ENCODE results near the gene OR4C6. TPM values are rescaled to one million over a fixed set of nuclear protein-coding genes. Genes with fewer than 3 reads are reported as not detected.

OR4C6 gene
- total RNA-seq = not detected in 2 replicates

DNA sequence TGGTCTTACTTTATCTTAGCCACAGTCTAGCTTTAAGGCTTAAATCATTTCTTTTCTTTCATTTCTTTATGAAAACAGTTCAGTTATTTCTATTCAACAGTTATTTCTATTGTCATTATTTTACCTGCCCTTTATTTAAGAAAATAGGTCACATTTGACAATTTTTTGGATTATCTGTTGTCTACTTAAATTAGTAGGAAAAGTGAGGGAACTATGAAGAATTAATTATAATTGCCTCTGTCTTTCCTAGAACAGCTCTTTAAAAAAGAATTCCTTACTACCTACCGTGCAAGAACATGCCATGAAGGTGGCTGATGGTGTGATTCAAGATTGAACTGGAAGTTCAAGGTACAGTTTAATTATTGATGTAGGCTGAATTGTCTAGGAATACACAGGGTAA is at the start of gene OR4C6:
TSS of gene OR4C6 (plus strand) at position 301 of the 400 bp plus-strand sequence. CDS start 2,966 bp downstream, outside the sequence.
- no peak for DNase-seq (ENCODE audit: low read depth)

DNA sequence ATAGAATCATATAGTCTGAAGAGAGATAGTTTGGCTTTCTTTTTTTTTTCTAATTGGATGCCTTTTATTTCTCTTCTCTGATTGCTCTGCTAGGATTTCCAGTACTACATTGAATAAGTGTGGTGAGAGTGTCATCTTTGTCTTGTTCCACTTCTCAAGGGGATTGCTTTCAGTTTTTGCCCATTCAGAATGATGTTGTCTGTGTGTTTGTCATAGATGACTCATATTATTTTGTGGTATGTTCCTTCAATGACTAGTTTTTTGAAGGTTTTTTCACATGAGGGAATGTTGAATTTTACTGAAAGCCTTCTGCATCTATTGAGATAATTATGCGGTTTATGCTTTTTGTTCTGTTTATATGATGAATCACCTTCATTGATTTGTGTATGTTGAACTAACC is 37.5 kb upstream of the OR4C6 start:
- DNase-seq (ENCODE audit: low read depth) = no peak

DNA sequence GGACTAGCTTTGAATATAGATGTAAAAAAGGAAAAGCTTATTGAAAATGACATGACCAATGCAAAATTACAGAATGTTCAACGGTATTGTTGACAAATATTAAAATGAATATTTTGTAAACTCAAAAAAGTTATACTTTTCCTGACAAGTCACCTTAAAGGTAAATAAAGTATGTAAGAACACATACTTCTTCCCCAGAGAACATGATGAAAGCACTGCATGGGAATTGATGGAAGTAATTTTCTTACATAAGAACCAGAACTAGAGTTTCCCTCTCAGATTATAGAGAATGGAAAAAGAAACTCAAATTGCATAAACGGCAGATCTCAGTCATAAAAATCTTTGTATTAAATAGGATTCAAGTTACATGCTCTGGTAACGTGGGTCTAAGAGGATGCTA is 27.2 kb upstream of the OR4C6 start, which contains the start of gene OR4P4:
TSS of gene OR4P4 (plus strand) at position 301 of the 400 bp plus-strand sequence.
- DNase-seq (ENCODE audit: low read depth) = no peak

DNA sequence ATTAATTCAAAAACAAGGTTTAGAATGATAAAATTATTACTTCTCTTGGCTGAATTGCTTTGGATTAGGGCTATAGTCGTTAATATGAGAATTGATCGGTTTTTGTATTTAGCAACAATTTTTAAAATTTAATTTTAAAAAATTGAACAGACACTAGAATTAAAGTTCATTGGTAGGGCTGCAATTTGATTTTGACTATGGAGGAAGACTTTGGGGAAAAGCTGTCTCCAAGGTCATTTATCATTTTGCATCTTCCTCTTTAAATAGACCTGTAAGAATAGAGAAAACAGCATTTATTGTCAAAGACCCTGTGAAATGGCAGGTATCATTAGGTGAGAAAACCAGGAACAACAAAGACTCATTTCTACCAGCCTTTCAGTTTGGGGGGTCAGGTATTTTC is 14.0 kb upstream of the OR4C6 start, which contains the start of gene OR4S2:
TSS of gene OR4S2 (plus strand) at position 301 of the 400 bp plus-strand sequence. CDS start 2,577 bp downstream, outside the sequence.
- DNase-seq (ENCODE audit: low read depth) = no peak

DNA sequence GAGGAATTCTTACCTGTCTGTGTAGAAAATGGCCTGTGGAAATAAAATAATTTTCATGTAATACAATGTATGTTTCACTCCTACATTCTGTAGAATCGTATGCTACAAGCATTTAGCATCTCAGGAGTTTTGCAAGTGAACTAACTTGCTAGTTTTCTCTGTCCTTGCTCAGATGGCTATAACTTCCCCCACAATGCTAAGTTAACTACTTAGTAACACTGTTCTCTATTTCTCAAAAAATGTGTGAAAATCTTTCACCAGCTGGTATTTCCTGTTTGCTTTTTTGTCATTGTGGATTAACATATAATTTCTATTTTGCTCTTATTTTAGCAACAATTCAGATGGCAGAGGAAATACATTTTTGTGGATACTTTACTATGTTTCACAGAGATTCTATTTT is 9.4 kb upstream of the OR4C6 start:
- no peak for DNase-seq (ENCODE audit: low read depth)

DNA sequence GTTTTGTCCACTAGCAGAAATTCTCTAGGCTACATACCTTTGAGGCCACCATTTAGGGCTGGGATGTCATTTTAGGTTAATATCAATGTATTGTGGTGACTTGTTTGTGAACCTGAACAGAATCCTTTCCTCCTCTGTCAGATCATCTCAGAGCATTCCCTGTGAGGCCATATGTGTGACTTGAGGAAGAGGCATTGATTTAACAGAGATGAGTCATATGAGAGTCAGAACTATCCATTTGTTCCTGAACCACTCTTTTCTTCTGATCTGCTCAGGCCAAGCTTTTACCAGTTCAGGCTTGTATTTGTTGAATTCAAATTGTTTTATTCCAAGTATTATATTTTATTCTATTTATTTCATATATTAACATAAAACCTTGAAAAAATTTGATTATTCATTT is 6.9 kb upstream of the OR4C6 start:
- no peak for DNase-seq (ENCODE audit: low read depth)

DNA sequence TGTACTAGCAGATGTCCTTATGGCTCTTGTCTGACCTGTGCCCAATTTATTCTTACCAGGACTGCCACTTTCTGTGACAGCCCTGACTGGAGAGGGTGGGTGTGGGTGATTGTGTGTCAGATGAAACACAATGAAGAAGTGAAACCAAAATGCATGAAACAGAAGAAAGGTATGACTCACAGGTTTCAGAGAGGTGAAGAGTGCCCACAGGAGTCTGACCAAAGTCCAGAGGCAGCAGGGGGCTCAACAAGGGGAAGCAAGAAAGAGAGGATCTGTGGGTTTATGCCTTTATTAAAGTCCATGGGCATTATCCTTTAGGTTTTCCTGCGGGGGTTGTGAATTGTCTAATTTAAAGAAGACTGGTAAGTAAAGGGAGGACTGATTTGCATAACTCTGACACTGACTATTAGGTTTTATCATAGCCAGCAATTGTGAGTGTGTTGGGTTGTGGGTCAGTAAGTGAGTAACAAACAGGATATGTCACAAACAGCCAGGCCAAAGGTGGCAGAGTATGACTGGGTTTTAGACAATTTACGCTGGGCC is 3.9 kb upstream of the OR4C6 start:
- DNase-seq (ENCODE audit: low read depth) = no peak

DNA sequence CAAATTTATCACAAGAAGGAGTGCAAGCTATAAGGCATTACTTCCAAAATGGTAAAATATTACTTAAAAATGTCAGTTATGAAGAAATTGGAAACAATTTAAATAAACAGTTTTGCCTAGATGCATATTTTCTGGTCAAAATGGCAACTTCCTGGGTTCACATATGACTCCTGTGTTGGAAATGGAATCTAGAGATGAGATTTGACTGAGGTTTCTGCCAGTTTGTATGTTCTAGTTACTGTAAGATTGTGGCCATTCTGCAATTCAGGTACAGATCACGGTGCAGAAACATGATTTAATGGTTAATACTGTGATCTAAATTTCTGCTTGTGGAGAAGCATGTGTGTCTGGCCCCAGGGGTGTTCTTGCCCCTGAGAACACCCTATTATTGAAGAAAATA is 3.4 kb upstream of the OR4C6 start:
- no peak for DNase-seq (ENCODE audit: low read depth)

DNA sequence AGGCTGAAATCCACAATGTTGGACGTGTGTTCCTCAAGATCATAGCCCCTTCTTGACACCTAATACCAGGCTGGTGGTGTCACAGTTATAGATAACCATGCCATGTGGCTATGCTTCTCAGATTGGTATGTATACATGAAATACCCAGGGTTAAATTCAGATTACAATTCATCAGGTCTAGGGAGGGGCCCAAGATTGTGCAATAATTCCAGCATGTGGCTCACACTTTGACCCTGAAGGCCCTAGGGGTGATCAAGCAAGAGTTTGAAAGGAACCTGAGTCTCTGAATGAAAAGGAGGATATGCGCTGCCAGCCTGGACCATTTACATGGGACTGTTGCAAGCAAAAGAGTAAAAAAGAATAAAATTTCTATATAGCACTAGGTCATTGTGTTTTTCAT is 7.4 kb downstream of the OR4C6 start:
- DNase-seq (ENCODE audit: low read depth) = no peak

DNA sequence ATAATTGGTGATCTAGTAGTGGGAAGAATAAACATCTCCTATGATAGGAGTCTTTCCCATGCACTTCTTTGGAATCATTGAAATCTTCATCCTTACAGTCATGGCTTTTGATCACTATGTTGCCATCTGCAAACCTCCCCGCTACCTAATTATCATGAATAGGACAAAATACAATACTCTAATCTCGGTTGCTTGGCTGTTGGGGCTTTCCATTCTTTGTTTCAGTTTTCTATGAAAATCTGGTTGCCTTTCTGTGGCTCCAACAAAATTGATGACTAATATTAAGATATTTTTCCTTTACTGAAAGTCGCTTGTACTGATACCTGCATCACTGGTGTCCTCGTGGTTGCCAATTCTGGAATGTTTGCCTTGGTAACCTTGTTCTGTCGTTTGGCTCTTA is 11.9 kb downstream of the OR4C6 start:
- no peak for DNase-seq (ENCODE audit: low read depth)

DNA sequence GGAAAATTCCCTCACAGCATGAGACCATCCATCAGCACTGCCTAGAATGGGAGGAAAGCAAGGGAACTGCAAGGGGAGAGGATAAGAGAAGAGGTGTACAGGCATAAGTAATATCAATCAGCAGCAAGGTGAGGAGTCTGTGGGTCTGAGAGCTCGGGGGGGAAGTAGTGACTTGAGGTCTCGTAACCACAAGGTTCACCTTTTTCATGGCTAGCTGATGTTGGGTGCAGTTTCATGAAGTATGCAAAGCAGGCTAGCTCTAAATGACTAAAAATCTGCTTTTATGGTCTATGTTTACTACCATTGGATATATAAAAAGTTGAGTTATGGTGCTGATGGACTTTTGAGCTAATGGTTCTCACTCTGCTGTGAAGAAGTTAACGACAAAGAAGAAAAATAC is 35.8 kb downstream of the OR4C6 start:
- no peak for DNase-seq (ENCODE audit: low read depth)

DNA sequence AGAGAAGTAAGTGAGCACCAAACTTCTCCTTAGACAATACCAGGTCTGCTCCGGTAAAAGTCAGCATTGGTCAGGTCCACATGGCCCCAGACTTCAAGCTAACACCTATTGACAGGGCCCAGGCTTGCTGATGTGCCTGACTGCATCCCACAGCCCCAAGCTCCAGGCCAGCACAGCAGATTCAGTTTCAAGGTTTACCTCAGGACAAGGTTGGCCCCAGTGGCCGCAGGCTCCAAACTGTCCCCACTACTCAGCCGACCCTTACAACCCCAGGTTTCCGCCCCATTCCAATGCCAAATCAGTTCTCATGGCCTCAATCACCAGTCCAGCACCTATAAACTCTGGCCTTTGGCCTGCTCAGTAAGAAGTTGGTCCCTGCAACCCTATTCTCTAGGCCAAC is 39.4 kb downstream of the OR4C6 start:
- DNase-seq (ENCODE audit: low read depth) = no peak

DNA sequence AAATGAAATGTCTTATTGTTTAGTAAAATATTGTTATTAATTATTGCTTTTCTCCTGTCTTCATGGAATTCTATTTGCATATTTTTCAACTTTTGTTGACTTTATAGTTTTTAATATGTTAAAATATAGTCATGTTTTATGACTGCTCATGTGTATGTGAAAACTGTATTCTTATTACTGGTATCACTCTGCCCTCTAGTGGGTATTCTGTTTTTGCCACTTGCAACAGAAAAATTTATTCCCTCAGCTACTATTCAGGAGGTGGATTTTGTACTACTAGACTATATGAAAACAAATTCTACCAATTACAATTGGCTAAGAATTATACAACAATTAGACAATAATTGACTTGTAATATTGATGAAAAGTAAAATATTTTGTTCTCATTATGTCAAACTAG is 45.0 kb downstream of the OR4C6 start:
- DNase-seq (ENCODE audit: low read depth) = peak; percentile 15

DNA sequence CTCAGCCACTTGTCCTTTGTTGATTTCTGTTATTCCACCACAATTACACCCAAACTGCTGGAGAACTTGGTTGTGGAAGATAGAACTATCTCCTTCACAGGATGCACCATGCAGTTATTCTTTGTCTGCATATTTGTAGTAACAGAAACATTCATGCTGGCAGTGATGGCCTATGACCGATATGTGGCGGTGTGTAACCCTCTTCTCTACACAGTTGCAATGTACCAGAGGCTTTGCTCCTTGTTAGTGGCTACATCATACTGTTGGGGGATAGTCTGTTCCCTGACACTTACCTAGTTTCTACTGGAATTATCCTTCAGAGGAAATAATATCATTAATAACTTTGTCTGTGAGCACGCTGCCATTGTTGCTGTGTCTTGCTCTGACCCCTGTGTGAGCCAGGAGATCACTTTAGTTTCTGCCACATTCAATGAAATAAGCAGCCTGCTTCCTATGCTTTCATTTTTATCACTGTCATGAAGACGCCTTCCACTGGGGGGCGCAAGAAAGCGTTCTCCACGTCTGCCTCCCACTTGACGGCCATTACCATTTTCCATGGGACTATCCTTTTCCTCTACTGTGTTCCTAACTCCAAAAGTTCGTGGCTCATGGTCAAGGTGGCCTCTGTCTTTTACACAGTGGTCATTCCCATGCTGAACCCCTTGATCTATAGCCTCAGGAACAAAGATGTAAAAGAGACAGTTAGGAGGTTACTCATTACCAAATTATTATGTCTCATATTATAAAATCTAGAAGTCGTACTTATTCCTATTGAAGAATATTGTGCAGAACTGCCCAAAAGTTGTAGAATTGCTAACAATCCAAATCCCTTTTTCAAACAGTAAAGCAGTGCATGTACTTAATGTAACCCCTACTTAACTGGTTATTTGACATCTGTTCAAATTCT is 53.2 kb downstream of the OR4C6 start:
- DNase-seq (ENCODE audit: low read depth) = no peak

Other genes starting within 250 kb of the OR4C6 start
- gene OR4C15, start 107.7 kb upstream of the OR4C6 start, total RNA-seq = not detected in 2 replicates
- not detected in 2 replicates for gene OR4C16, start 90.1 kb upstream of the OR4C6 start, total RNA-seq
- not detected in 2 replicates for gene OR4C11, start 54.6 kb upstream of the OR4C6 start, total RNA-seq
- not detected in 2 replicates for gene OR4P4, start 27.1 kb upstream of the OR4C6 start, total RNA-seq
- gene OR4S2, start 13.9 kb upstream of the OR4C6 start, total RNA-seq = not detected in 2 replicates
- not detected in 2 replicates for gene OR5D13, start 111.2 kb downstream of the OR4C6 start, total RNA-seq
- not detected in 2 replicates for gene OR5D14, start 133.4 kb downstream of the OR4C6 start, total RNA-seq
- not detected in 2 replicates for gene OR5L1, start 149.2 kb downstream of the OR4C6 start, total RNA-seq
- not detected in 2 replicates for gene OR5D18, start 157.4 kb downstream of the OR4C6 start, total RNA-seq
- not detected in 2 replicates for gene OR5L2, start 165.0 kb downstream of the OR4C6 start, total RNA-seq
- not detected in 2 replicates for gene OR5D16, start 176.6 kb downstream of the OR4C6 start, total RNA-seq
- not detected in 2 replicates for gene TRIM51, start 221.1 kb downstream of the OR4C6 start, total RNA-seq